ENCODE measurements around the gene SEPTIN10. TPM values are rescaled to one million over a fixed set of nuclear protein-coding genes. Genes with fewer than 3 reads are reported as not detected.
"Not testable (repeated sequence)": the region's sequence is repeated elsewhere in the genome, so short reads cannot be mapped to it uniquely, and the experiment has no call there.

The SEPTIN10 gene
- total RNA-seq, 1 donor from 2014 or later = 57.4 TPM

GRCh38 chr2:109558076-109558882 is 55.5 kb downstream of the SEPTIN10 start:
- DNase-seq (ENCODE audit: low spot score) = no peak
- intact Hi-C loops (cut with DNase I) = no loop called here

GRCh38 chr2:109557309-109557708 is 56.5 kb downstream of the SEPTIN10 start:
- intact Hi-C loops (cut with DNase I) = no loop called here
- DNase-seq (ENCODE audit: low spot score) = no peak

- intact Hi-C loops (cut with DNase I) = no loop called here
- no peak for DNase-seq (ENCODE audit: low spot score)
These were observed 58.3 kb downstream of the SEPTIN10 start for GRCh38 chr2:109555346-109555900.

- no peak for DNase-seq (ENCODE audit: low spot score)
- intact Hi-C loops (cut with DNase I) = no loop called here
These were observed 59.0 kb downstream of the SEPTIN10 start for GRCh38 chr2:109554758-109555157.

GRCh38 chr2:109549016-109549590 is 64.7 kb downstream of the SEPTIN10 start:
- intact Hi-C loops (cut with DNase I) = loop anchor here (5.0 kb wide), 1 partner anchor 63 kb away; the partner anchor contains the start of genes SEPTIN10 and SOWAHC
- no peak for DNase-seq (ENCODE audit: low spot score)

GRCh38 chr2:109547280-109547679 is 66.5 kb downstream of the SEPTIN10 start:
- intact Hi-C loops (cut with DNase I) = loop anchor here (5.0 kb wide), 1 partner anchor 65 kb away; the partner anchor contains the start of genes SEPTIN10 and SOWAHC
- no peak for DNase-seq (ENCODE audit: low spot score)

- peak; percentile 78 for DNase-seq (ENCODE audit: low spot score)
- intact Hi-C loops (cut with DNase I) = loop anchor here (1.0 to 5.0 kb wide), 2 partner anchors 66 to 167 kb away; partner anchors contain the start of genes SEPTIN10 and SOWAHC
These were observed 67.7 kb downstream of the SEPTIN10 start for GRCh38 chr2:109545828-109546713.

- intact Hi-C loops (cut with DNase I) = no loop called here
- no peak for DNase-seq (ENCODE audit: low spot score)
These were observed 71.4 kb downstream of the SEPTIN10 start for GRCh38 chr2:109542384-109542783.

- DNase-seq (ENCODE audit: low spot score) = no peak
- intact Hi-C loops (cut with DNase I) = no loop called here
These were observed 75.2 kb downstream of the SEPTIN10 start for GRCh38 chr2:109538546-109538945.

- peak; percentile 49 for DNase-seq (ENCODE audit: low spot score)
These were observed 76.1 kb downstream of the SEPTIN10 start for GRCh38 chr2:109537565-109538222.

GRCh38 chr2:109536556-109536955 is 77.2 kb downstream of the SEPTIN10 start:
- DNase-seq (ENCODE audit: low spot score); intact Hi-C loops (cut with DNase I): not testable (repeated sequence)

More at GRCh38 chr2:109537565-109538222, 76.1 kb downstream of the SEPTIN10 start:
- intact Hi-C loops (cut with DNase I) = no loop called here

- peak; percentile 22 for DNase-seq (ENCODE audit: low spot score)
These were observed 78.4 kb downstream of the SEPTIN10 start for GRCh38 chr2:109535217-109535946.

GRCh38 chr2:109533823-109534222 is 79.9 kb downstream of the SEPTIN10 start:
- intact Hi-C loops (cut with DNase I) = no loop called here
- peak; percentile 55 for DNase-seq (ENCODE audit: low spot score)

More at GRCh38 chr2:109535217-109535946, 78.4 kb downstream of the SEPTIN10 start:
- intact Hi-C loops (cut with DNase I) = no loop called here

GRCh38 chr2:109532728-109533076 is 81.1 kb downstream of the SEPTIN10 start:
- intact Hi-C loops (cut with DNase I) = no loop called here
- DNase-seq (ENCODE audit: low spot score) = peak; percentile 59

- DNase-seq (ENCODE audit: low spot score) = peak; percentile 67
- intact Hi-C loops (cut with DNase I) = no loop called here
These were observed 81.7 kb downstream of the SEPTIN10 start for GRCh38 chr2:109531896-109532727.

GRCh38 chr2:109531221-109531620 is 82.5 kb downstream of the SEPTIN10 start:
- intact Hi-C loops (cut with DNase I) = no loop called here
- DNase-seq (ENCODE audit: low spot score) = peak; percentile 46

GRCh38 chr2:109530712-109531111 is 83.1 kb downstream of the SEPTIN10 start:
- intact Hi-C loops (cut with DNase I) = no loop called here
- peak; percentile 22 for DNase-seq (ENCODE audit: low spot score)

All from cardiac septum (tissue), 1 donor.